ENCODE data around the gene NBEA. TPM values are rescaled to one million over a fixed set of nuclear protein-coding genes. Genes with fewer than 3 reads are reported as not detected.

Gene NBEA
- total RNA-seq, 1 experiment from 2014 or later: 3.3 TPM

GRCh38 chr13:35712907-35713761, 771.1 kb downstream of the NBEA start:
- in situ Hi-C loops (cut with HindIII; ENCODE audit: low pct_unique_long_range_greater_than_20kb, low sequenced_read_pairs) (no loop called here), intact Hi-C loops (cut with micrococcal nuclease; ENCODE audit: unreplicated experiment) (no loop called here)
- POLR2A ChIA-PET: no interaction called here
- DNase-seq (ENCODE audit: low read depth, low spot score) (no peak), ATAC-seq (no peak)
- H3K27ac ChIP-seq (ENCODE audit: low read length): no peak overlapping the region; the same call in 1 of the 2 replicates
- CTCF ChIA-PET: no interaction called here
- H3K9me3 ChIP-seq (ENCODE audit: control insufficient read depth, insufficient read depth, low read depth, low read length): no peaks in the 10 kb centered on the region
- H3K4me3 ChIP-seq (ENCODE audit: low read depth in 2 of 2, low read length in 2 of 2): no peak overlapping the region
- no peaks in the 10 kb centered on the region for H3K36me3 ChIP-seq (ENCODE audit: control insufficient read depth, insufficient read depth, low read length)
- TF ChIP-seq CTCF (IDR thresholded peaks at IDR 0.05) (no peak), REST (IDR thresholded peaks at IDR 0.05; ENCODE audit: insufficient read depth in 1 of 2, low read depth in 2 of 2, low read length in 1 of 2) (no peak), TCF7L2 (IDR thresholded peaks at IDR 0.05; ENCODE audit: low read depth, low read length) (no peak), SIN3A (IDR thresholded peaks at IDR 0.05; ENCODE audit: borderline replicate concordance, insufficient read depth, low read depth, low read length) (no peak), POLR2AphosphoS5 (IDR thresholded peaks at IDR 0.05; ENCODE audit: low read depth, low read length) (no peak)
- no peaks in the 10 kb centered on the region for H3K27me3 ChIP-seq (ENCODE audit: control insufficient read depth, insufficient read depth, low read length)
- BruUV-seq (replicated peaks): no TSS peak
- 0 out of 2 replicates have a peak, but pooled peaks cover 4% of the 10 kb centered on the region for H3K4me1 ChIP-seq (ENCODE audit: control insufficient read depth, insufficient read depth, low read length)

GRCh38 chr13:35714121-35714520, 772.1 kb downstream of the NBEA start:
- ChIA-PET CTCF (no interaction called here), POLR2A (no interaction called here)
- Histone ChIP-seq H3K27ac (ENCODE audit: low read length) (no peak overlapping the region), H3K36me3 (ENCODE audit: control insufficient read depth, insufficient read depth, low read length) (no peaks in the 10 kb centered on the region), H3K4me1 (ENCODE audit: control insufficient read depth, insufficient read depth, low read length) (0 out of 2 replicates have a peak, but pooled peaks cover 4% of the 10 kb centered on the region), H3K9me3 (ENCODE audit: control insufficient read depth, insufficient read depth, low read depth, low read length) (no peaks in the 10 kb centered on the region), H3K4me3 (ENCODE audit: low read depth in 2 of 2, low read length in 2 of 2) (no peak overlapping the region), H3K27me3 (ENCODE audit: control insufficient read depth, insufficient read depth, low read length) (no peaks in the 10 kb centered on the region)
- ATAC-seq: peak; percentile 45; the same call in 1 of the 2 replicates
- in situ Hi-C loops (cut with HindIII; ENCODE audit: low pct_unique_long_range_greater_than_20kb, low sequenced_read_pairs): no loop called here
- BruUV-seq (replicated peaks): no TSS peak
- intact Hi-C loops (cut with micrococcal nuclease; ENCODE audit: unreplicated experiment): no loop called here
- no peak for TF ChIP-seq SIN3A (IDR thresholded peaks at IDR 0.05; ENCODE audit: borderline replicate concordance, insufficient read depth, low read depth, low read length)
- no peak for TF ChIP-seq TCF7L2 (IDR thresholded peaks at IDR 0.05; ENCODE audit: low read depth, low read length)
- TF ChIP-seq CTCF (IDR thresholded peaks at IDR 0.05): no peak
- no peak for TF ChIP-seq REST (IDR thresholded peaks at IDR 0.05; ENCODE audit: insufficient read depth in 1 of 2, low read depth in 2 of 2, low read length in 1 of 2)
- no peak for TF ChIP-seq POLR2AphosphoS5 (IDR thresholded peaks at IDR 0.05; ENCODE audit: low read depth, low read length)
- DNase-seq (ENCODE audit: low read depth, low spot score): no peak
